ENCODE results near the gene BRSK2.

BRSK2 gene

GRCh38 chr11:1375955-1376258 is 13.8 kb upstream of the BRSK2 start:
- DNase-seq (ENCODE audit: low spot score): no peak

- DNase-seq (ENCODE audit: low spot score): no peak
Measured at GRCh38 chr11:1377231-1377780, 12.4 kb upstream of the BRSK2 start.

- no peak for DNase-seq (ENCODE audit: low spot score)
Measured at GRCh38 chr11:1381793-1382425, 7.8 kb upstream of the BRSK2 start.

GRCh38 chr11:1382429-1382828 is 7.3 kb upstream of the BRSK2 start:
- DNase-seq (ENCODE audit: low spot score): no peak

GRCh38 chr11:1382831-1383607 is 6.7 kb upstream of the BRSK2 start:
- DNase-seq (ENCODE audit: low spot score): peak; percentile 82

- no peak for DNase-seq (ENCODE audit: low spot score)
Measured at GRCh38 chr11:1384199-1384970, 5.3 kb upstream of the BRSK2 start.

GRCh38 chr11:1387521-1387920 is 2.2 kb upstream of the BRSK2 start:
- DNase-seq (ENCODE audit: low spot score): no peak

- DNase-seq (ENCODE audit: low spot score): no peak
Measured at GRCh38 chr11:1387961-1388762, 1.6 kb upstream of the BRSK2 start.

- DNase-seq (ENCODE audit: low spot score): no peak
Measured at GRCh38 chr11:1388763-1389102, 1.0 kb upstream of the BRSK2 start.

GRCh38 chr11:1389103-1389931 is 417 bp upstream of the BRSK2 start:
- peak; percentile 97 for DNase-seq (ENCODE audit: low spot score)

- DNase-seq (ENCODE audit: low spot score): no peak
Measured at GRCh38 chr11:1390569-1391164, 933 bp downstream of the BRSK2 start.

GRCh38 chr11:1391165-1392075 is 1.7 kb downstream of the BRSK2 start:
- DNase-seq (ENCODE audit: low spot score): no peak

GRCh38 chr11:1392111-1392510 is 2.4 kb downstream of the BRSK2 start:
- DNase-seq (ENCODE audit: low spot score): no peak

- no peak for DNase-seq (ENCODE audit: low spot score)
Measured at GRCh38 chr11:1392561-1392960, 2.8 kb downstream of the BRSK2 start.

- no peak for DNase-seq (ENCODE audit: low spot score)
Measured at GRCh38 chr11:1393038-1393710, 3.4 kb downstream of the BRSK2 start.

GRCh38 chr11:1394936-1395772 is 5.4 kb downstream of the BRSK2 start:
- no peak for DNase-seq (ENCODE audit: low spot score)

- DNase-seq (ENCODE audit: low spot score): no peak
Measured at GRCh38 chr11:1395773-1396374, 6.1 kb downstream of the BRSK2 start.

GRCh38 chr11:1396375-1396841 is 6.7 kb downstream of the BRSK2 start:
- DNase-seq (ENCODE audit: low spot score): no peak

Measured in hepatic stellate cell (primary cell).